ENCODE results near the gene MAZ. TPM values are rescaled to one million over a fixed set of nuclear protein-coding genes. Genes with fewer than 3 reads are reported as not detected.
"Not testable (repeated sequence)": the region's sequence is repeated elsewhere in the genome, so short reads cannot be mapped to it uniquely, and the experiment has no call there.

Gene MAZ
- total and polyA plus RNA-seq, 2 of the 13 experiments (the other 11 are each of a cell fraction or from before 2014, with no cell fraction given), result 203 to 277 TPM

GRCh38 chr16:29793153-29793552 is 13.2 kb upstream of the MAZ start:
- H3K9me3 ChIP-seq (ENCODE audit: low read length); FAIRE-seq; DNase-seq (ENCODE audit: low spot score); in situ Hi-C loops (cut with HindIII; ENCODE audit: extremely low pct_ligation_motif_present, low pct_unique_long_range_greater_than_20kb); H2AFZ ChIP-seq (ENCODE audit: low read length); H4K20me1 ChIP-seq (ENCODE audit: insufficient read depth, low read length); ATAC-seq; H3K9ac ChIP-seq (ENCODE audit: insufficient read depth, low read depth, low read length); H3K27ac ChIP-seq (ENCODE audit: extremely low read length, insufficient read depth, low read length); CTCF ChIA-PET (ENCODE audit: low intra/inter-chr PET ratio, low total read pairs); H3K27me3 ChIP-seq (ENCODE audit: control insufficient read depth in 1 of 2, insufficient read depth in 2 of 2, low read length in 2 of 2); BruUV-seq (replicated peaks): not testable (repeated sequence)
- WGBS (ENCODE audit: low lambda C conversion rate), result 95% methylated on average over 18 of the region's 18 CpGs
- POLR2A ChIA-PET, result interaction anchor here (2.3 to 4.0 kb wide), 3 partner anchors 11 to 23 kb away, joined by 11 to 36 read pairs (median 14); partner anchors contain the start of genes MAZ and PAGR1
- intact Hi-C loops (cut with micrococcal nuclease; ENCODE audit: unreplicated experiment), result loop anchor here (5.0 kb wide), 1 partner anchor 56 kb away; no protein-coding TSS in a partner anchor
- Histone ChIP-seq H3K36me3 (replicated peaks in 1 of 2; ENCODE audit: control insufficient read depth in 1 of 2, insufficient read depth in 2 of 2, low read length in 2 of 2) (peaks cover 12 to 28% of the 10 kb centered on the region in 2 experiments), H3K4me2 (ENCODE audit: low read depth, low read length) (peak overlapping the region; percentile 92), H3K4me1 (ENCODE audit: insufficient read depth, low read length) (peaks cover 50% of the 10 kb centered on the region), H3K4me3 (replicated peaks in 1 of 3; ENCODE audit: insufficient read depth in 1 of 3, low read depth in 2 of 3, low read length in 3 of 3) (peak overlapping the region in 1 of 3 experiments; percentile 97; a peak in 1 of 6 replicates), H3K79me2 (ENCODE audit: insufficient read depth, low read length) (peaks cover 64% of the 10 kb centered on the region)
- TF ChIP-seq ZFP91 (CRISPR knock-in tag; IDR thresholded peaks at IDR 0.05; ENCODE audit: borderline replicate concordance) (peak; percentile 54; the same call in 1 of the 2 replicates), ZBTB33 (CRISPR knock-in tag; IDR thresholded peaks at IDR 0.05) (peak; percentile 54; the same call in 1 of the 2 replicates), ZNF687 (CRISPR knock-in tag; IDR thresholded peaks at IDR 0.05) (peak; percentile 24; the same call in 1 of the 2 replicates), ZBTB38 (CRISPR knock-in tag; IDR thresholded peaks at IDR 0.05) (peak; percentile 70; the same call in 1 of the 2 replicates)

All from HepG2 (cell line).